Stimulated activated naive CD8-positive, alpha-beta T cell treated with anti-CD3 and anti-CD28 coated beads, Interleukin-15, amount 100 ng/mL, for 72 hours (primary cell): Measurements from ENCODE around the gene CLEC16A.

ENCODE experiments used
- ATAC-seq: fragments of 150-1000 bp; cut with Tn5 transposase; 2 replicates; pipeline ENCODE4 v1.10.0; 2021; ENCODE audit warnings: mild to moderate bottlenecking, moderate library complexity
- DNase-seq, 2 donors: peaks; one replicate each; pipeline ENCODE4 v3.0.0; 2021 to 2022
- H3K27ac Mint-ChIP-seq, 2 donors: one replicate each; pipeline ENCODE4 v1.8.0; 2022; ENCODE audit warnings: mild to moderate bottlenecking in 2 of 2, mixed read lengths in 2 of 2, moderate library complexity in 2 of 2
- H3K27me3 Mint-ChIP-seq: one replicate; pipeline ENCODE4 v1.8.0; 2022; ENCODE audit warnings: mixed read lengths
- H3K4me1 Mint-ChIP-seq: one replicate; pipeline ENCODE4 v1.8.0; 2022; ENCODE audit warnings: mild to moderate bottlenecking, mixed read lengths
- H3K4me3 Mint-ChIP-seq, 2 donors: one replicate each; pipeline ENCODE4 v1.8.0; 2022; ENCODE audit warnings: mild to moderate bottlenecking in 2 of 2, mixed read lengths in 2 of 2, moderate library complexity in 1 of 2
- H3K9me3 Mint-ChIP-seq, 2 donors: one replicate each; pipeline ENCODE4 v1.8.0; 2022; ENCODE audit warnings: mixed read lengths in 2 of 2

The CLEC16A gene

GRCh38 chr16:11067697-11068141, 123.4 kb downstream of the CLEC16A start:
- Mint-ChIP-seq H3K9me3 (no peaks in the 10 kb centered on the region), H3K27ac (no peak overlapping the region), H3K27me3 (no peaks in the 10 kb centered on the region), H3K4me1 (peaks cover 38% of the 10 kb centered on the region), H3K4me3 (no peak overlapping the region)
- ATAC-seq (no peak), DNase-seq (no peak)

DNA sequence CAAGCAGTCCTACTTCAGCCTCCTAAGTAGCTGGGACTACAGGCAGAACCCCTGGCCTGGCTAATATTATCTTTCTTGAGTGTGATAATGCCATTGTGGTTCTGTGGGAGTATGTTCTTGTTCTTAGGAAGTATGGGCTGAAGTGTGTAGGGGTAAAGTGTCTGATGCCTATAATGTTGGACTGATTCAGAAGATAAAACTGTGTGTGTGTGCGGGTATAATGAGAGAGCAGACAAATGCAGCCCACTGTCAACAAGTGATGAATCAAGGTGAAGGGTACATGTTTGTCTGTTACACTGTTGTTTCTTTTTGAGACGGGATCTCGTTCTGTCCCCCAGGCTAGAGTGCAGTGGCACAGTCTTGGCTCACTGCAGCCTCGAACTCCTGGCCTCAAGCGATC, 127.5 kb downstream of the CLEC16A start:
- Mint-ChIP-seq H3K27ac (peak overlapping the region in 1 of 2 donors; percentile 2), H3K4me3 (no peak overlapping the region), H3K9me3 (no peaks in the 10 kb centered on the region), H3K27me3 (no peaks in the 10 kb centered on the region), H3K4me1 (peaks cover 69% of the 10 kb centered on the region)
- no peak for DNase-seq
- no peak for ATAC-seq

DNA sequence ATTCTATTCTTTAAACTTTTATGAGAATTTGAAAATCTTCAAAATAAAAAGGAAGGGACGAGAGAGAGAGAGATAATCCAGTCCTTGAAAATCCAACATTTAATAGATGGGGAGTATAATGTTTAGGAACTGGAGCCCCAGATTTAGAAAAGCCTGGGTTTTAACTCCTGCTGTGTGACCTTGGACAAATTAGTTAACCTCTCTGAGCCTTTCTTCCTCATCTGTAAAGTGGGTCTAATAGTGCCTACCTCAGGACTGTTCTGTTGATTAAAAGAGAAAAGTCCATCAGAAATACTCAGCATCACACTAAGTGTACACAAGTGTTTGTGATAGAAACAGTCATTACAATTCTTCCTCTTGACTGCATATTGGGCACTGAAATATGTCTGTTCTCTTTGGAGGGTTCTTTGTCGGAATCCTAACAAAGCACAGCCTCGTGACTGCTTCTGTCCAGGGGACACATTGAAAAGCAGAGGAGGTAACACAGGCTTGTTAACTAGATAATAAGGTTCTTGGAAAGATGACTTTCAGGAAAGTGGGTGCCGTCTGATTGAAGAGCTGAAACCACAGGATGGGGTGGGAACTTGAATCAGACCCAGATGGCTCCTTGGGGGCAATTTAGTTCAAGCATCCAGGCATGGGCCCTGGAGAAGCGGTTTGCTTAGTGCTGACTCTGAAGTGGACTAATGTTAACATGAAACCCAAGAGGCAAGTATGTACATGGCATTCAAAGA, 128.2 kb downstream of the CLEC16A start:
- Mint-ChIP-seq H3K27ac (no peak overlapping the region), H3K27me3 (no peaks in the 10 kb centered on the region), H3K4me1 (peaks cover 69% of the 10 kb centered on the region)

GRCh38 chr16:11073407-11073999, 129.1 kb downstream of the CLEC16A start:
- ATAC-seq = no peak
- Mint-ChIP-seq H3K27ac (peak overlapping the region in 1 of 2 donors; percentile 35), H3K4me3 (peak overlapping the region in 1 of 2 donors; percentile 19), H3K4me1 (peaks cover 78% of the 10 kb centered on the region), H3K9me3 (no peaks in the 10 kb centered on the region), H3K27me3 (no peaks in the 10 kb centered on the region)
- DNase-seq = no peak

More for the DNA sequence above, 128.2 kb downstream of the CLEC16A start:
- peak overlapping the region in 1 of 2 donors; percentile 14 for H3K4me3 Mint-ChIP-seq
- DNase-seq = no peak
- H3K9me3 Mint-ChIP-seq = no peaks in the 10 kb centered on the region
- ATAC-seq = no peak

- Mint-ChIP-seq H3K4me3 (no peak overlapping the region), H3K27me3 (no peaks in the 10 kb centered on the region), H3K9me3 (no peaks in the 10 kb centered on the region), H3K27ac (no peak overlapping the region), H3K4me1 (peaks cover 85% of the 10 kb centered on the region)
- no peak for ATAC-seq
- no peak for DNase-seq
Observed at GRCh38 chr16:11074131-11074530, 129.8 kb downstream of the CLEC16A start.

- Mint-ChIP-seq H3K27ac (no peak overlapping the region), H3K27me3 (no peaks in the 10 kb centered on the region), H3K4me3 (peak overlapping the region in 1 of 2 donors; percentile 44), H3K9me3 (no peaks in the 10 kb centered on the region), H3K4me1 (peaks cover 95% of the 10 kb centered on the region)
- DNase-seq = no peak
- ATAC-seq = no peak
Observed at GRCh38 chr16:11075163-11075562, 130.8 kb downstream of the CLEC16A start.

DNA sequence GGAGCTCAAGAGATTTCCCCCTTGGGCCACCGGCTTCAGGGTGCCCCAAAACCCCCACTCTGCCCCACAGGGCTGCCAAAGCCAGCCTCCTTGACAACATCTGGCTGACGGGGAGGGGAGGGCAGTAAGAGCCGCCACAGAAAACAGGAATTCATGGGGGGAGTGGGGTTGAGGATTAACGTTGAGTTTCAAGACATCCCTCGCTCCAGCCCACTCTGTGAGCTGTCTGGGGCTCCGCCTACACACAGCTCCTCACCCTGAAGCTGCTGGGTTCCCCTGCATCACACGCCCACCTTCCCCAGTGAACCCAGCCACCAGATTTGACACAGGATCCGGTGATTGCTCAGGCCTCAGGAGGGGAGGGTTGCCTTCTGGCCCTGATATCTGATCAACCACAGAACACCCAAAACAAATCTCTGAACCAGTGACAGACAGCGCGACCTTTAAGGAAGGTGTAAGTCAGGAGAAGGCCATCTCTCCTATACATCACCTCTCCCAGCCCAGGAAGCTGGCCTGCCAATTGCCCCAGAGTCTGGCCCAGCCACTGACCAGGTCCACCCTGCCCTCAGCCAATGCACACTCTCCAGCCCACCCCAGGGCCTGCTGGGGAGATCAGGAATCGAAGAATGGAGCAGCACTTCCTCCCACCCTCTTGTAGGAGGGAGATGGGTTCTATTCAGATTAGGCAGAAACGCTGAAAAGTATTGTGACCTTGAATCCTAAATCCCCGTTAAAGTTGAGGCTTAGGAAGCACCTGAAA, 132.1 kb downstream of the CLEC16A start:
- peak overlapping the region; percentile 50 to 67 for H3K4me3 Mint-ChIP-seq
- peaks cover 100% of the 10 kb centered on the region for H3K4me1 Mint-ChIP-seq
- DNase-seq = peak; percentile 68 to 82
- ATAC-seq = peak; percentile 88
- H3K27me3 Mint-ChIP-seq = no peaks in the 10 kb centered on the region
- no peaks in the 10 kb centered on the region for H3K9me3 Mint-ChIP-seq
- H3K27ac Mint-ChIP-seq = peak overlapping the region; percentile 83 to 89

- peak overlapping the region; percentile 78 to 79 for H3K4me3 Mint-ChIP-seq
- no peak for DNase-seq
- H3K27ac Mint-ChIP-seq = peak overlapping the region in 1 of 2 donors; percentile 90
- no peaks in the 10 kb centered on the region for H3K27me3 Mint-ChIP-seq
- no peak for ATAC-seq
- peaks cover 100% of the 10 kb centered on the region for H3K4me1 Mint-ChIP-seq
- no peaks in the 10 kb centered on the region for H3K9me3 Mint-ChIP-seq
Observed at GRCh38 chr16:11078812-11079459, 134.6 kb downstream of the CLEC16A start.

DNA sequence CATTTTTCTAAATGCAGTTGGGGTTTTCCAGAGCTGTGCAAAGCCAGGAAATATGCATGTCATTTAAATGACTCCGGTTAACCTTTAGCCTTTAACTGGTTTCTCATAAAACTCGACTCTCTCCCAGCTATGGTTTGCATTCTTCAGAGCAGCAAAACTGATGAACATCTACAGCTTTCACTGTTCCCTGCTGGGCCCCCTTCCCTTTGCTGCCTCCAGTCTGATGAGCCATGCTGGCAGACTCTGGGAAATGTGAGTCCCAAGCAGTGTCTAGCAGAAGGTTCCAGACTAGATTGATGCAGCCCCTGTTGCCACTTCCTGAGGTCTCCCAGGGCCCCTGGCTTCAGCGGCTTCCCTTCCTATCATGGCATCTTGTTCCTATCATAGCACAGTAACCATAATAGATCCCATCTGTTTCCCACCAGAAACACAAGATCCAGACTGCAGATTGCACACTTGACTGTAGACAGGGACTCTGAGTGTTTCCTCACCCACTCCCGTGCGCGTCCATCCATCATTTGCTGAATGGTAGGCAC, 135.4 kb downstream of the CLEC16A start:
- no peak for DNase-seq
- Mint-ChIP-seq H3K27ac (peak overlapping the region in 1 of 2 donors; percentile 90), H3K27me3 (no peaks in the 10 kb centered on the region), H3K4me1 (peaks cover 100% of the 10 kb centered on the region), H3K9me3 (no peaks in the 10 kb centered on the region), H3K4me3 (peak overlapping the region; percentile 78 to 79)
- ATAC-seq = no peak

DNA sequence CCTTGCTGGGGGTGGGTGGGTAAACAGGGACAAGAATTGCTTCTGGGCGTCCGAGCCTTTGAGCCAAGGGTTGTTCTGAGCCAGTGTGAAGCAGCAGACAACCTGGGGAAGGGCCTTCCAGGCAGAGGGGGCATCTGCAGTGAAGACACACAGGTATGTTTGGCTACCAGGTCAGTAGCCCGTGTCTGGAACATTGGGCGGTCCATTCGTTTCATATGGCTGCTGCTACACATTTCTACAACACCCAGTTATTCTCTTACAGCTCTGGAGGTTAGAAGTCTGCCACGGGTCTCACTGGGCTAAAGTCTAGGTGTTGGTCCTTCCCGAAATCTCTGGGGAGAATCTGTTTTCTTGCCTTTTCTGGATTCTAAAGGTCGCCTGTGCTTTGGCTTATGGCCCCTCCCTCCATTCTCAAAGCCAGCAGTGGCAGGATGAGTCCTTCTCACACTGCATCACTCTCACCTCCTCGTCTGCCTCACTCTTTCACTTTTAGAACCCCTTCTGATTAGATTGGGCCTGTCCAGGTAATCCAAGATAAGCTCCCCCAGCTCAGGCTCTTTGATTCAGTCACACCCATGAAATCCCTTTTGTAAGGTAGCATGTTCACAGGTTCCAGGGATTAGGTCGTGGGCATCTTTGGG, 136.1 kb downstream of the CLEC16A start:
- Mint-ChIP-seq H3K4me1 (peaks cover 97% of the 10 kb centered on the region), H3K9me3 (no peaks in the 10 kb centered on the region), H3K4me3 (peak overlapping the region in 1 of 2 donors; percentile 11), H3K27me3 (no peaks in the 10 kb centered on the region), H3K27ac (peak overlapping the region; percentile 23 to 54)
- DNase-seq (no peak), ATAC-seq (no peak)

DNA sequence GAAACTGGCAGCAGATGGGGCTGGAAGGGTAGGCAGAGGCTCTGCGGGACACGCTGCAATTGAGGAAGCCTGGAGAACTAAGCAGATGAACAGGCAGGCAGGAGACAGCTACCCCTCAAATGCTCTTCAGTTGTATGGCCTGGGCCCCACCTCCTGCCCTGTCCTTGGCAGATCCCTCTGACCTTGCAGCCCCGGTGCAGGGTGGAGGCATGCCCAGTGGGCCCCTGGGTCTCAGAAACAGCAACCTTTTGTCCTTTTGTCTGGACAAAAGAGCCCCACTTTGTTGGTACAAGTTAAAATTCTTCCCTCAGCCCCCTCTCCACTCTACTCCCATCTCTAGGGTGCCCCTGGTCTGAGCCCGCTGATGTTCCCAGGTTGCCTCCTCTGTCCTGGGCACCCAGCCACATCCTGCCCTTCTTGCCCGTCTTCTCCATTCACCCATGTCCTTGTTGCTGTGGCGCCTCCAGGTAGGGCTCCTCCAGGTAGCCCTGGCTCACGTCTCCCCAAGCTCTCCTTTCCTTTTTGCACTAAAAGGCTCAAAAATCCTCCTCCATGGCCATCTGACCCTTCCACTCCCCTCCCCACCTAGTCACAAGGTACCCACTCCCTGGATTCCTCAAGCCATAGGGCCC, 136.8 kb downstream of the CLEC16A start:
- Mint-ChIP-seq H3K4me1 (peaks cover 91% of the 10 kb centered on the region), H3K9me3 (no peaks in the 10 kb centered on the region), H3K4me3 (no peak overlapping the region), H3K27ac (peak overlapping the region; percentile 60 to 77), H3K27me3 (no peaks in the 10 kb centered on the region)
- DNase-seq (no peak), ATAC-seq (no peak)

GRCh38 chr16:11082108-11082859, 137.9 kb downstream of the CLEC16A start:
- Mint-ChIP-seq H3K9me3 (no peaks in the 10 kb centered on the region), H3K4me3 (no peak overlapping the region), H3K4me1 (peaks cover 79% of the 10 kb centered on the region), H3K27ac (no peak overlapping the region), H3K27me3 (no peaks in the 10 kb centered on the region)
- ATAC-seq (no peak), DNase-seq (no peak)

GRCh38 chr16:11082860-11083388, 138.6 kb downstream of the CLEC16A start:
- no peaks in the 10 kb centered on the region for H3K9me3 Mint-ChIP-seq
- H3K4me1 Mint-ChIP-seq = peaks cover 79% of the 10 kb centered on the region
- no peak for DNase-seq
- ATAC-seq = no peak
- no peak overlapping the region for H3K4me3 Mint-ChIP-seq
- no peak overlapping the region for H3K27ac Mint-ChIP-seq
- H3K27me3 Mint-ChIP-seq = no peaks in the 10 kb centered on the region

DNA sequence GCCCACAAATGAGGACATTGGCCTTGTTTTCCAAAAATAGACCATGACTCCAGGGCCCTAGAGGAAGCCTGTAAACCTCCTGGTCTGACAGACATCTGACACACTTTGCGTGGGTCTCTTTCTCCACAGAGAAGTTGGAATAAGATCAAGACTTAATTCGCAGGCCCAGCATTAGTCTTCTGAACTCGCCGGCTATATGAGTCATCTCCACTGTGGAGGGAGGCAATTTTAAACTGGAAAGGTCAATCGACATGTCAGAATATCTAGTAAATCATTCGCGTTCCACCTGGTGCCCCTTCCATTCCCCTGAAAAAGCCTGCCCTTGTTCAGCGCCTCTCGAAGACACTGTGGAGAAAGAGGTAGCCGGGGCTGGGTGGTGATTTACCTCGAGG, 140.1 kb downstream of the CLEC16A start:
- Mint-ChIP-seq H3K27ac (peak overlapping the region in 1 of 2 donors; percentile 77), H3K4me1 (peaks cover 79% of the 10 kb centered on the region), H3K27me3 (no peaks in the 10 kb centered on the region), H3K4me3 (no peak overlapping the region), H3K9me3 (no peaks in the 10 kb centered on the region)
- no peak for DNase-seq
- ATAC-seq = no peak
